HG02981 (cell line): ENCODE data around the gene KCNA1.
"Not testable (repeated sequence)": the region's sequence is repeated elsewhere in the genome, so short reads cannot be mapped to it uniquely, and the experiment has no call there.

Experiments used
- ATAC-seq: cut with Tn5 transposase; IDR thresholded peaks from one replicate; pipeline ENCODE4 v1.9.1; 2021; ENCODE audit warnings: mild to moderate bottlenecking, moderate library complexity; ENCODE audit not compliant: unreplicated experiment

Gene KCNA1

DNA sequence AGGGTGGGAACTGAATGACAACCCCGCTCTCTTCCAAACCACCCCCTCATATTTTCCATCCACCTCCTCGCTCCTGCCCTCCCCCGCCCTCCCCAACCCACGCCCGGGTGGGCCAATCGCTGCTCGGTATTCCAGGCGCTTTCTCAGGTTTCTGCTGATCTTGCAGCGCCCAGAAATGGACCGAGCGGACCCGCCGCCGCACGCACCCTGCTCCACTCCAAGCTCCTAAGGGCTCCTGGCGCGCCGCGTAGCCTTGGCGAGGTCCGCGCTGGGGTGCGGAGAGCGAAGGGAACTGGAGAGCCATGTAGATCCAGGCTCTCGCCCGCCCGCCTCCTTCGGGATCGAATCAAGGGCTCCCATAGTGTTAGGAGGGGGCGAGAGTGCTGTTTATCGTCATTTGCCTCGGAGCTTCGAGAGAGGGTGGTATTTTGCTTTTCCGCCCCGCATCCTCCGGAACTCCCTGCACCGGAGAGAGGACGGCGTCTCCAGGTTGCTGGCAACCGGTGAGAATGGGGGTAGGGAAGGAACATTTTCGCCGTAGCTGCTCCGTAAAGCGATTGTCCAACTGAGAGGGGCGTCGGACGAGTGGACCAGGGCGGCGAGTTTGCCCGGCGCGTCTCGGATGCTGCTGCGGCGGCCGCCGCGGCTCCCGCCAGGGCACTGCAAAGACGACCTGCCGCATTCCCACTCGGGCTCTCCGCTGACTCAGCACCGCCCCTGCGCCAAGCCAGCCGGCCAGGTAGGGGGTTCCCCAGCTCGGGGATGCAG lies at the start of gene KCNA1:
Gene KCNA1 (plus strand): TSS at position 172 of the 768 bp plus-strand sequence. CDS start 1,474 bp downstream, outside the sequence.
- ATAC-seq = no peak

GRCh38 chr12:4860741-4861140 lies 49.0 kb upstream of the KCNA1 start:
- ATAC-seq = no peak

DNA sequence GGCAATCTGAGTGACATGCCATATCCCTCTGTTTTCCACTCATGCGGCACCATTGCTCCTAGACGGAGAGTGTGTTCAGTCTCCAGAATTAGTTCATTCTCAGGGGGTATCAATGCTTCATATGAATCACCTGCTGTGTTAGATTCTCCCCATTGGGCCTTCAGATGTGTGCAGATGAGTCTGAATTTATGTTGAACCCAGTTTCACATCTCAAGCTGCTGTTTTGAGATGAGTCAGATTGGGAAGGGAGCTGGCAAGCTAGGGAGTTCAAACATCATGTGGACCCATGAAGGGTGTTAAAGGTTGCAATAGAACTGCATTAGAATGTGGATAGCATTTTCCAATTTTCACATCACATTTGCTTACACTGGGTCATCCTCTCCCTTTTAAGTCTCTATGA lies 46.9 kb upstream of the KCNA1 start:
- no peak for ATAC-seq

GRCh38 chr12:4864575-4864974 lies 45.1 kb upstream of the KCNA1 start:
- ATAC-seq = no peak

DNA sequence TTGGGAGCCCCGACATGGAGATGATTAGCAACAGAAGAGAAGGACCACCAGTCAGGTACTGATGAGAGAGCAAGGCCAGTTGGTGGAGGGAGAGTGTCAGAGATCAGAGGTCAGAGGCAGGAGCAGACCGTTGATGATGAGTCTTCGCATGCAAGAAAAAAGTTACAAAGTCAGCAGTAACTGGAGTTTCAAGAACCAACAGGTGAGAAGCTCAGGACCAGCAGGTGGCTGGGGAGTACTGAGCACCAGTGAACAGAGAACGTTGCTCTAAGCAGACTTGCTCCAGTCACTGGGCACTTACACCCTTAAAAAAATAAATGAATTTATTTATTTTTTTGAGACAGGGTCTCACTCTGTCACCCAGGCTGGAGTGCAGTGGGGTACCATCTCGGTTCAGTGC lies 44.5 kb upstream of the KCNA1 start:
- no peak for ATAC-seq

GRCh38 chr12:4866299-4866698 lies 43.4 kb upstream of the KCNA1 start:
- ATAC-seq = no peak

GRCh38 chr12:4867384-4867783 lies 42.3 kb upstream of the KCNA1 start:
- no peak for ATAC-seq

GRCh38 chr12:4870423-4870822 lies 39.3 kb upstream of the KCNA1 start:
- ATAC-seq = no peak

- ATAC-seq = no peak
Measured at GRCh38 chr12:4871514-4871913, 38.2 kb upstream of the KCNA1 start.

DNA sequence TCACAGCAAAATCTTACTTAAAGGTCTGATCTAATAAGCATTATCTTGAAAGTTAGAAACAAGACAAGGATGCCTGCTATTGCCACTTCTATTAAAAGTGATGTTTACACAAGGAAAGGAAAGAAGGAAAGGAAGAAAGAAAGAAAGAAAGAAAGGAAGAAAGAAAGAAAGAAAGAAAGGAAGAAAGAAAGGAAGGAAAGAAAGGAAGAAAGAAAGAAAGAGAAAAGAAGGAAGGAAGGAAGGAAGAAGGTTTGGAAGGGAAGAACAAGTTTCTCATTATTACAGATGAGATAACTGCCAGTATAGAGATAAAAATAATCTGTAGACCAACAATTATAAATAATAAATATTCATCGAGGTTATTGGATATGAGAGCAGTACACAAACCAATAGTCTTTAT lies 35.8 kb upstream of the KCNA1 start:
- ATAC-seq = no peak

DNA sequence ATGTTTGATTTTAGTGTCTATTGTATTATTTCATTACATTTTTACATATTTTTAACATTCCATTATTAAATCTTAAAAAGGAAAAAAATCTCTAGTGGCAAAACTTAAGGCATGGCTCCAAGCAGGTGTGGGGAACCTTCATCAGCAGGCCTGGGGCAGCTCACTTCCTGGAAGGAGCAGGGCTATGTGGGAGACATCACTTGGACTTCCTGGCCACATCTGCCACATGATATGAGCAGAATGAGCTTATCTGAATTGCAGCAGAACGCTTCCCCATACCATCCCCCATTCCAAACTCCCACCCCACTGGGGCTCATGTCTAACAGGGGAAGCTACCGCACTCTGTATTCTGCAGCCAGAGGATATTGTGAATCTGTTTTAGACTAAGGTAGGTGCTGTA lies 35.0 kb upstream of the KCNA1 start:
- ATAC-seq = no peak

DNA sequence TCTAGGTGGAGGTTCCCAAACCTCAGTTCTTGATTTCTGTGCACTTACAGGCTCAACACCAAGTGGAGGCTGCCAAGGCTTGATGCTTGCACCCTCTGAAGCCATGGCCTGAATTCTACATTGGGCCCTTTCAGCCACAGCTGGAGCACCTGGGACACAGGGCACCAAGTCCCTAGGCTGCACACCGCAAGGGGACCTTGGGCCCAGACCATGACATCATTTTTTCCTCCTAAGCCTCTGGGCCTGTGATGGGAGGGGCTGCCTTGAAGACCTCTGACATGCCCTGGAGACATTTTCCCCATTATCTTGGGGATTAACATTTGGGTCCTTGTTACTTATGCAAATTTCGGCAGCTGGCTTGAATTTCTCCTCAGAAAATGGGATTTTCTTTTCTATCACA lies 30.2 kb upstream of the KCNA1 start:
- not testable (repeated sequence) for ATAC-seq

GRCh38 chr12:4881266-4882064 lies 28.2 kb upstream of the KCNA1 start:
- ATAC-seq = no peak

DNA sequence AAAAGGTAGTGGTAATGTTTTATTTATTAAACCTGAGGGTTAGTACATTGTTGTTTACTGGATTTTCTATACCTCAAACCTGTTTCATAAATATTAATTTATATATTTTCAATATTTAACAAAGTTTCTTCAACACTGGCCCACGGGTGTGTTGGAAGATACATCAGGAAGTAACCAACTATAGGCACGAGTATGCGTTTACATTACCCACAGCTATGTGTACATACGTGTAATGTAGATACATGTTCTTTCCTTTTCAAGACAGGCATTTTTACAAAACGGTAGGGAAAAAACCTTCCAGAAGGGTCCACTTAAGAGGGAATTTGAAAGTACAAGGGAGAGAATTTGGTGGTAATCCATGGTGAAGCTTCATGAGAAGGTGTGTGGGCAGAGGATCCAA lies 17.8 kb upstream of the KCNA1 start:
- no peak for ATAC-seq

- no peak for ATAC-seq
Measured at GRCh38 chr12:4892418-4892817, 17.3 kb upstream of the KCNA1 start.

DNA sequence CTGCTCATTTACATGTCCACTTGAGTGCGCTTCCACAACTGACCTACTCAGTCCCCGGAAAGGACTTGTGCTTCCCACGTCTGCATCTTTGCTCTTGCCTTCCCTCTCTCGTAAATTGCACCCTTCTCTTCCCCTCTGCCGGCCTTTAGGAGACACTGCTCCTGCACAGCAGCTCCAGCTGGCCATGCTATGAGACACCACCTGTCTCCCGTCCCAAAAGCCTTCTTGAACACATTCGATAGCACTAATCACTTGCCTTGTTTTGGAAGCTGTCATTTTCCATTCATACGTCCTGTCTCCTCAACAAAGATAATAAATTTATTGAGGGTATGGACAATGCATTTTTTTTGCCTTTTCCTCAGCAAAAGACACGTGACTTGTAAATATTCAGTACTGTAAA lies 15.7 kb upstream of the KCNA1 start:
- no peak for ATAC-seq

DNA sequence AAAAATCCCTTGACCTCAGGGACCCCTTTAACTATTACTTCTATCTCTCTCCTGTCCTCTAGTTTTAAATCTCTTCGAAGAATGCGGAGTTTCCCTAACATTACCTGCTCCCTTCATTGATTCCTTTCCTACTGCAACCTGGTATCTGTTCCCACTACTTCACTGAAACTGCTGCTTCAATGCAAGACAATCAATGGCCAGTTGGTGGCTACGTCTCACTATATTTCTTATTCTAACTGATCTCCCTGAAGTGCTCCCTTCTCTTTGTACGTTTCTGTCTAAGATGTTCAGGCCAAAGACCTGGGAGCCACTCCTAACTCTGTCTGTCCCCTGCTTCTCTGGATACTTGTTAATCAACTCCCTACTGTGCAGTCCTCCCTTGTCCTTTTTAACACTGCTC lies 10.3 kb upstream of the KCNA1 start:
- no peak for ATAC-seq

- no peak for ATAC-seq
Measured at GRCh38 chr12:4900327-4900726, 9.4 kb upstream of the KCNA1 start.

DNA sequence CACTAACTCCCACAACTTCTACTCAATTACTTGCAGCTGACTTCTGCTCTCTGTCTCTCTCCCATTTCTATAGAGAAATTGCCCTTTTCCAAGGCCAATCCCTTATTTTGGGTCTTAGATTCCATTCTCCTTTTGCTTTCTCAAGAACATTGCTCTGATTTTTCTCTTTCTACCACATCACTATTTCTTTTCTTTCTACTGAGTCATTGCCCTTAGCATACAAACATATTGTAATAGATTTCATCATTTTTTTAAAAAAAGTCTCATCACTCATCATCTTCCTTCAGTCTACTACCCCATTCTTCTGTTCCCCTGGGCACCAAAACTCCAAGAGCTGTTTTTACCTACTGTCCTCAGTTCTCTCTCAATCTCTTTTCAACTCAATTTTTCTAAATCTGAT lies 4.4 kb upstream of the KCNA1 start:
- no peak for ATAC-seq

- ATAC-seq = no peak
Measured at GRCh38 chr12:4908684-4909409, 858 bp upstream of the KCNA1 start.

GRCh38 chr12:4909410-4909733 lies 333 bp upstream of the KCNA1 start:
- ATAC-seq = no peak
